ENCODE results near the gene E2F4. TPM values are rescaled to one million over a fixed set of nuclear protein-coding genes. Genes with fewer than 3 reads are reported as not detected.

Gene E2F4
- total RNA-seq, 2 donors from 2014 or later, result 51.9 to 88.7 TPM

DNA sequence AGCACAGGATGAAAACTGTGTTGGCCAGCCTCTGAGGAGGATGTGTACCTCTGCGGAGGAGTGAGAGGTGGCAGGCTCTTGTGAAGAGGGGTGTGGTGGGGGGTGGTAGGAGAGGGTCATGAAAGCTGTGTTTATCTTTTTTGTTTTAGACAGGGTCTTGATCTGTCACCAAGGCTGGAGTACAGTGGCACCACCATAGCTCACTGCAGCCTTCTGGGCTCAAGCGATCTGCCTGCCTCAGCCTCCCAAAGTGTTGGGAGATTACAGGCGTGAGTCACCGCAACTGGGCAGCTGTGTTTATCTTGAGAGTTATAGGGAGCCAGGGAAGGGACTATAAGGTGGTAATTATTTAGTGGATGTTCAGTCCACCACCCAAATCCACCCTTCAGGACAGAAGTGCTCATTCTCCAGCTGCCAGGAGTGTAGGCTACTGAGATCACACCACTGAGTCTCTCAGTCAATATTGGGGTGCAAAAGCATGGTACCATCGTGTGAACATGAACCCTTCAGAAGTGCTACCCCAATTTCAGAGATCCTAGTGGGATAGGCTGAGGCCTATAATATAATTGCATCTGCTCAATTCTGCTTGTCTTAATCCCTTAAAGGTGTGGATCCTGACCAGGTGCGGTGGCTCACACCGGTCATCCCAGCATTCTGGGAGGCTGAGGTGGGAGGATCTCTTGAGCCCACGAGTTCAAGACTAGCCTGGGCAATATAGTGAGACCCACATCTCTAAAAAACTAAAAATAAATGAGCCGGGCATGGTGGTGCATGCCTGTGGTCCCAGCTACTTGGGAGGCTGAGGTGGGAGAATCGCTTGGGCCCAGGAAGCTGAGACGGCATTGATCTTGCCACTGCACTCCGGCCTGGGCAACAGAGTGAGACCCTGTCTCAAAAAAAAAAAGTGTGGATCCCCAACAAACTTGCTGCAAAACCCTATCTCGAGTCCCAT, 1.2 kb upstream of the E2F4 start:
- Histone ChIP-seq H3K27me3 (no peaks in the 10 kb centered on the region), H3K36me3 (replicated peaks in 1 of 2; ENCODE audit: insufficient read depth in 1 of 2, low read depth in 2 of 2) (peaks cover 6% of the 10 kb centered on the region in 2 donors), H3K9me3 (no peaks in the 10 kb centered on the region), H3K4me1 (peaks cover 28% of the 10 kb centered on the region), H3K27ac (no peak overlapping the region), H3K4me3 (no peak overlapping the region)
- 62 to 66% methylated on average over 13 of the region's 13 CpGs for WGBS, 2 donors
- ATAC-seq (no peak), DNase-seq (no peak)
- no peak for TF ChIP-seq POLR2A (IDR thresholded peaks at IDR 0.05)
- TF ChIP-seq, protein P1, sequence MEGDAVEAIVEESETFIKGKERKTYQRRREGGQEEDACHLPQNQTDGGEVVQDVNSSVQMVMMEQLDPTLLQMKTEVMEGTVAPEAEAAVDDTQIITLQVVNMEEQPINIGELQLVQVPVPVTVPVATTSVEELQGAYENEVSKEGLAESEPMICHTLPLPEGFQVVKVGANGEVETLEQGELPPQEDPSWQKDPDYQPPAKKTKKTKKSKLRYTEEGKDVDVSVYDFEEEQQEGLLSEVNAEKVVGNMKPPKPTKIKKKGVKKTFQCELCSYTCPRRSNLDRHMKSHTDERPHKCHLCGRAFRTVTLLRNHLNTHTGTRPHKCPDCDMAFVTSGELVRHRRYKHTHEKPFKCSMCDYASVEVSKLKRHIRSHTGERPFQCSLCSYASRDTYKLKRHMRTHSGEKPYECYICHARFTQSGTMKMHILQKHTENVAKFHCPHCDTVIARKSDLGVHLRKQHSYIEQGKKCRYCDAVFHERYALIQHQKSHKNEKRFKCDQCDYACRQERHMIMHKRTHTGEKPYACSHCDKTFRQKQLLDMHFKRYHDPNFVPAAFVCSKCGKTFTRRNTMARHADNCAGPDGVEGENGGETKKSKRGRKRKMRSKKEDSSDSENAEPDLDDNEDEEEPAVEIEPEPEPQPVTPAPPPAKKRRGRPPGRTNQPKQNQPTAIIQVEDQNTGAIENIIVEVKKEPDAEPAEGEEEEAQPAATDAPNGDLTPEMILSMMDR (IDR thresholded peaks at IDR 0.05), result no peak
- intact Hi-C loops (cut with DNase I), result no loop called here

DNA sequence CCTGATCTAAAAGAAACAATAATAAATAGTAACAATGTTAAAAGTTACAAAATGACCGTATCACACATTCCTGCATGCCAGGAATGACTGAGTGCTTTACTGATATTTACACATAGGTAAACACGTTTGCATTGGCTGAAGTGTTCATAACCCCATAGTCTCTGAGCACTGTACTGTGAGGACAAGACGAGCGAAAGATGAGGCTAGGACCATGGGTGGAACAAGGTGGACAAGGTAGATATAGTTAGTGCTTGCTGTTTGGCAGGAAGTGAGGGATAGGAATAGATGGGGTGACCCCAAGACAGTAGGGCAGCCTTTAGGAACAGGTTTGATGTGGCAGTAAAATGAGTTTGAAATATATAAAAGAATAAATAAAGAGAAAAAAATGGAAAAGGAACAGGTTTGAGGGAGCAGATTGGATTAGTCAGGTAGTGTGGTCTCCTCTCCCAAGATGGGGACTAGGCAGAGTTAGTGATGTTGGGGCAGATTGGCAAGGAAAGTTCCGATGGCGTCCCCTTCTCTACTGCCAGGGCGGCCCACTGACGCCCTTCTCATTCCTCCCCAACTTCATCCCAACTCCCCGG, 452 bp upstream of the E2F4 start:
- H3K4me1 ChIP-seq, result peaks cover 24% of the 10 kb centered on the region
- H3K36me3 ChIP-seq (replicated peaks in 1 of 2; ENCODE audit: insufficient read depth in 1 of 2, low read depth in 2 of 2), result peaks cover 12 to 13% of the 10 kb centered on the region in 2 donors
- DNase-seq, result no peak
- H3K27ac ChIP-seq, result no peak overlapping the region
- 6 to 9% methylated on average over 9 of the region's 9 CpGs for WGBS, 2 donors
- no peak for TF ChIP-seq POLR2A (IDR thresholded peaks at IDR 0.05)
- TF ChIP-seq, protein P1 (IDR thresholded peaks at IDR 0.05), result no peak
- no peak for ATAC-seq
- no peaks in the 10 kb centered on the region for H3K27me3 ChIP-seq
- intact Hi-C loops (cut with DNase I), result no loop called here
- no peak overlapping the region for H3K4me3 ChIP-seq
- H3K9me3 ChIP-seq, result no peaks in the 10 kb centered on the region

DNA sequence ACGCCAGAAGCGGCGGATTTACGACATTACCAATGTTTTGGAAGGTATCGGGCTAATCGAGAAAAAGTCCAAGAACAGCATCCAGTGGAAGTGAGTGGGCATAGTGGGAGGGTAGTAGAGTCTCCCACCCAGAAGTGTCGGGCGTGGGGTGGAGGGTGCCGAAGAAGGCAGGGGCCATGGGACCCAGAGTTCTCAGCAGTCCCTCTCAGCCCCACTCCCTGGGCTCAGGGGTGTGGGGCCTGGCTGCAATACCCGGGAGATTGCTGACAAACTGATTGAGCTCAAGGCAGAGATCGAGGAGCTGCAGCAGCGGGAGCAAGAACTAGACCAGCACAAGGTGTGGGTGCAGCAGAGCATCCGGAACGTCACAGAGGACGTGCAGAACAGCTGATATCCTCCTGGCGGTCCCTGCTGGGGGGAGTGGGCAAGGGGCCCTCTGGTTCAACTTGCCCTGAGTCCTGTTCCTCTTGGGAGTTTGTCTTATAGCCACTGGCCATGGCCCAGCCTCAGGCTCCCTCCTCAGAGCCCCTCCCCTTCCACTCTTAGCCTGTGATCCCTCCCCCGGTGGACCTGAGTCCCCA, 916 bp downstream of the E2F4 start:
- peak overlapping the region; percentile 71 to 87 for H3K4me3 ChIP-seq
- no peak for ATAC-seq
- TF ChIP-seq POLR2A (IDR thresholded peaks at IDR 0.05), result no peak
- TF ChIP-seq, protein P1 (IDR thresholded peaks at IDR 0.05), result no peak
- peaks cover 26% of the 10 kb centered on the region for H3K4me1 ChIP-seq
- peak overlapping the region in 3 of 4 donors; percentile 61 to 76 (median 69) for H3K27ac ChIP-seq
- 10 to 19% methylated on average over 9 to 16 of the region's 17 CpGs for WGBS, 2 donors
- peaks cover 12 to 21% of the 10 kb centered on the region in 2 donors for H3K36me3 ChIP-seq (replicated peaks in 1 of 2; ENCODE audit: insufficient read depth in 1 of 2, low read depth in 2 of 2)
- H3K9me3 ChIP-seq, result no peaks in the 10 kb centered on the region
- H3K27me3 ChIP-seq, result no peaks in the 10 kb centered on the region
- no peak for DNase-seq
- intact Hi-C loops (cut with DNase I), result no loop called here

DNA sequence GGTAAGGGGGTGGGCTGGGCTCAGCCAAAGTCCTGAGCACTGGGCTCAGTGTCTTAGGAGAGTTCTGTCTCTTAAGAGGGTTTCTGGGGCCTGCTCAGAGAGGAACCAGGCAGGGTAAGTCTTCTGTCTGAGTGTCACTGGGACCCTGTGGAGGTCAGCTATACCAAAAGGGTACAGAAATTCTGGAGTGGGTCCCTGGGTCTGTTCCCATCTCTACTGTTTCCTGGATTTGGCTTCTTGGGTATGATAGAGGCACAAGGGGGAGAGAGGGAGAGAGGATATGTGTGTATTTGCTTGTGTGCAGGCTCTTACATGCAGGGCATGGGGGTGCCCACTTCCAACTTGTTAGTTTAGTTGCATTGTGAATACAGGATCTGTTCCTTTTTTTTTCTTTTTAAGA, 1.6 kb downstream of the E2F4 start:
- peaks cover 12 to 21% of the 10 kb centered on the region in 2 donors for H3K36me3 ChIP-seq (replicated peaks in 1 of 2; ENCODE audit: insufficient read depth in 1 of 2, low read depth in 2 of 2)
- H3K4me1 ChIP-seq, result peaks cover 33% of the 10 kb centered on the region
- H3K27ac ChIP-seq, result no peak overlapping the region
- H3K27me3 ChIP-seq, result no peaks in the 10 kb centered on the region
- intact Hi-C loops (cut with DNase I), result no loop called here
- no peaks in the 10 kb centered on the region for H3K9me3 ChIP-seq
- no peak for DNase-seq
- no peak for TF ChIP-seq POLR2A (IDR thresholded peaks at IDR 0.05)
- TF ChIP-seq, protein P1 (IDR thresholded peaks at IDR 0.05), result no peak
- H3K4me3 ChIP-seq, result no peak overlapping the region
- ATAC-seq, result no peak

Data from body of pancreas (tissue), 4 donors.